Keratinocyte (primary cell): ENCODE results near the gene MICAL3.

ENCODE experiments used
- EZH2 ChIP-seq: IDR thresholded peaks from one replicate; pipeline ENCODE4 v1.6.1; 2012; ENCODE audit warnings: inconsistent platforms, mild to moderate bottlenecking, low read length, moderate library complexity
- TF ChIP-seq, protein P1 (sequence below), 3 experiments: IDR thresholded peaks in 1 of 3; conservative IDR thresholded peaks in 1 of 3; optimal IDR thresholded peaks in 1 of 3; 2 replicates in 2 of 3; 3 replicates in 1 of 3; pipeline versions ENCODE3 to v1.5.1; 2011; ENCODE audit warnings: low read length in 3 of 3, mild to moderate bottlenecking in 3 of 3, moderate library complexity in 2 of 3, control low read depth in 1 of 3, inconsistent platforms in 1 of 3; ENCODE audit not compliant: insufficient read depth in 2 of 3; ENCODE audit errors: extremely low read depth in 1 of 3

DNA sequence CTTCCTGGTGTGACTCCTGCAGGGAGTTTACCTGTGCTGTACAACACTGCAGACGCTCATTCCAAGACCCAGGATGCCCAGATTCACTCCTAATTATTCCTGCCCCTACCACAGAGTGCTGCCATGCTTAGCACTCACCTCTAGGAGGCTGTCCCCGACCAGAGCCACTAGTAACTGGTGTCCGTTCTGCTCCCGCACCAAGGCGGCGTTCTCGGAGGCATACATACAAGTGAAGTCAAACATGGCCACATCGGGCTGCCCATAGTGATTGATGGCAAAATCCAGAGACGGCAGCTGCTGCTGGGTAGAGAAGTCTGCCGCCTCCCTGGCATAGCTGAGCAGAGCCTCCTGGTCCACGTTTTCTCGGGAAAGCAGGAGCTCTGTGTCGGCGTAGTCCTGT, 127.8 kb downstream of the MICAL3 start:
- no peak for TF ChIP-seq EZH2
- TF ChIP-seq, protein P1, sequence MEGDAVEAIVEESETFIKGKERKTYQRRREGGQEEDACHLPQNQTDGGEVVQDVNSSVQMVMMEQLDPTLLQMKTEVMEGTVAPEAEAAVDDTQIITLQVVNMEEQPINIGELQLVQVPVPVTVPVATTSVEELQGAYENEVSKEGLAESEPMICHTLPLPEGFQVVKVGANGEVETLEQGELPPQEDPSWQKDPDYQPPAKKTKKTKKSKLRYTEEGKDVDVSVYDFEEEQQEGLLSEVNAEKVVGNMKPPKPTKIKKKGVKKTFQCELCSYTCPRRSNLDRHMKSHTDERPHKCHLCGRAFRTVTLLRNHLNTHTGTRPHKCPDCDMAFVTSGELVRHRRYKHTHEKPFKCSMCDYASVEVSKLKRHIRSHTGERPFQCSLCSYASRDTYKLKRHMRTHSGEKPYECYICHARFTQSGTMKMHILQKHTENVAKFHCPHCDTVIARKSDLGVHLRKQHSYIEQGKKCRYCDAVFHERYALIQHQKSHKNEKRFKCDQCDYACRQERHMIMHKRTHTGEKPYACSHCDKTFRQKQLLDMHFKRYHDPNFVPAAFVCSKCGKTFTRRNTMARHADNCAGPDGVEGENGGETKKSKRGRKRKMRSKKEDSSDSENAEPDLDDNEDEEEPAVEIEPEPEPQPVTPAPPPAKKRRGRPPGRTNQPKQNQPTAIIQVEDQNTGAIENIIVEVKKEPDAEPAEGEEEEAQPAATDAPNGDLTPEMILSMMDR (optimal IDR thresholded peaks at IDR 0.05 in 1 of 3, IDR thresholded peaks at IDR 0.05 in 1 of 3, conservative IDR thresholded peaks at IDR 0.05 in 1 of 3; ENCODE audit: extremely low read depth in 1 of 3, insufficient read depth in 2 of 3, low read length in 3 of 3), result peak in 2 of 3 experiments; percentile 32 to 45
